Hepatocyte (in vitro differentiated cells): ENCODE data around the gene SYNDIG1. TPM values are rescaled to one million over a fixed set of nuclear protein-coding genes. Genes with fewer than 3 reads are reported as not detected.

Experiments
- DNase-seq: peaks from one replicate; pipeline ENCODE4 v3.0.0-alpha.2; 2016; ENCODE audit warnings: low spot score
- H2AFZ ChIP-seq: fragments of 200-600 bp; sonication (generic); 2 replicates; pipeline ENCODE4 v1.6.0; 2016; ENCODE audit warnings: antibody characterized with exemption, mild to moderate bottlenecking
- H3K27ac ChIP-seq: fragments of 200-600 bp; sonication (generic); 2 replicates; pipeline ENCODE4 v1.5.1; 2016; ENCODE audit warnings: mild to moderate bottlenecking
- H3K27me3 ChIP-seq: fragments of 200-600 bp; sonication (generic); 2 replicates; pipeline ENCODE4 v1.6.1; 2016
- H3K36me3 ChIP-seq: fragments of 200-600 bp; sonication (generic); replicated peaks from 2 replicates; pipeline ENCODE4 v1.5.1; 2016; ENCODE audit warnings: low read depth; ENCODE audit not compliant: insufficient read depth
- H3K4me1 ChIP-seq: fragments of 200-600 bp; sonication (generic); 2 replicates; pipeline ENCODE4 v1.5.1; 2016; ENCODE audit warnings: mild to moderate bottlenecking, moderate library complexity; ENCODE audit not compliant: insufficient read depth
- H3K4me2 ChIP-seq: fragments of 200-600 bp; sonication (generic); 2 replicates; pipeline ENCODE4 v1.6.0; 2016
- H3K4me3 ChIP-seq: fragments of 200-600 bp; sonication (generic); 2 replicates; pipeline ENCODE4 v1.5.1; 2016; ENCODE audit warnings: mild to moderate bottlenecking
- H3K79me2 ChIP-seq: fragments of 200-600 bp; sonication (generic); 2 replicates; pipeline ENCODE4 v1.6.0; 2017; ENCODE audit warnings: mild to moderate bottlenecking
- H3K9me2 ChIP-seq: fragments of 200-600 bp; sonication (generic); replicated peaks from 2 replicates; pipeline ENCODE4 v1.6.0; 2017; ENCODE audit warnings: mild to moderate bottlenecking; ENCODE audit not compliant: insufficient read depth
- H3K9me3 ChIP-seq: fragments of 200-600 bp; sonication (generic); 2 replicates; pipeline ENCODE4 v1.5.1; 2016; ENCODE audit warnings: low read depth, mild to moderate bottlenecking
- H4K20me1 ChIP-seq: fragments of 200-600 bp; sonication (generic); 2 replicates; pipeline ENCODE4 v1.6.0; 2016; ENCODE audit warnings: mild to moderate bottlenecking; ENCODE audit not compliant: insufficient read depth, poor library complexity, severe bottlenecking
- EZH2 ChIP-seq: fragments of 200-600 bp; sonication (generic); IDR thresholded peaks from 2 replicates; pipeline ENCODE4 v1.6.1; 2016; ENCODE audit warnings: antibody characterized with exemption, mild to moderate bottlenecking, borderline replicate concordance
- EZH2phosphoT487 ChIP-seq: fragments of 200-600 bp; sonication (generic); IDR thresholded peaks from one replicate; pipeline ENCODE4 v1.6.1; 2018; ENCODE audit warnings: antibody characterized with exemption, mild to moderate bottlenecking, low read depth, moderate library complexity; ENCODE audit not compliant: unreplicated experiment, severe bottlenecking
- WGBS: methylation state at CpG from one replicate; pipeline ENCODE4 v1.1.6; 2016; ENCODE audit warnings: low lambda C conversion rate; ENCODE audit errors: missing lambda C conversion rate; 5-methylcytosine and 5-hydroxymethylcytosine counted together
- polyA plus RNA-seq: library from polyadenylated mRNA; unstranded; fragments of >200 nt; fragmentation: Nextera tagmentation; extraction: Ambion mirVana; gene quantifications from 2 replicates; pipeline ENCODE4 v1.2.1, GENCODE V29; 2016
- total RNA-seq: library from RNA; depleted of rRNA; stranded (reverse); fragments of >200 nt; gene quantifications from 2 replicates; pipeline ENCODE4 v1.2.3, GENCODE V29; 2014
- TF ChIP-seq, protein P1 (sequence below): fragments of 200-600 bp; sonication (generic); IDR thresholded peaks from 2 replicates; pipeline ENCODE4 v1.5.1; 2016; ENCODE audit warnings: antibody characterized with exemption, mild to moderate bottlenecking; ENCODE audit not compliant: poor library complexity

SYNDIG1 gene
- total and polyA plus RNA-seq, 2 experiments from 2014 or later, result 1.5 to 2.3 TPM

DNA sequence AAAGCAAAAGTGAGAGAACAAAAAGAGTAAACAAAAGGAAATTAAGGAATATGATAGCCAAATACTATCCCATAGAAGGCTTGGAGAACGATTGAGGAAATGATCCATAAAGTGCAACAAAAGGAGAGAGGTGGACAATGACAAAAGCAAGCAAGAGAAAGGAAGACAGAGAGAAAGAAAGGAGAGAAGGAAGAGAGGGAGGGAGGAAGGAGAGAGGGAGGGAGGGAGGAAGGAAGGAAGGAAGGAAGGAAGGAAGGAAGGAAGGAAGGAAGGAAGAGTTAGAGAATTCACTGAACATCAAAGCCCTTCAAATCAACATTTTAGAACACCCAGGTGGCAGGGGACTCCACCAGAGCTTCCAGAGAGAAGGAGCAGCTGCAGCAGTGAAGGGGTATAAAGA, 185.0 kb downstream of the SYNDIG1 start:
- H3K79me2 ChIP-seq, result no peaks in the 10 kb centered on the region
- no peak overlapping the region for H3K4me2 ChIP-seq
- H4K20me1 ChIP-seq, result no peaks in the 10 kb centered on the region
- H3K4me3 ChIP-seq, result no peak overlapping the region
- WGBS, result 74% methylated on average over 1 of the region's 1 CpG
- no peak for TF ChIP-seq EZH2phosphoT487
- TF ChIP-seq, protein P1, sequence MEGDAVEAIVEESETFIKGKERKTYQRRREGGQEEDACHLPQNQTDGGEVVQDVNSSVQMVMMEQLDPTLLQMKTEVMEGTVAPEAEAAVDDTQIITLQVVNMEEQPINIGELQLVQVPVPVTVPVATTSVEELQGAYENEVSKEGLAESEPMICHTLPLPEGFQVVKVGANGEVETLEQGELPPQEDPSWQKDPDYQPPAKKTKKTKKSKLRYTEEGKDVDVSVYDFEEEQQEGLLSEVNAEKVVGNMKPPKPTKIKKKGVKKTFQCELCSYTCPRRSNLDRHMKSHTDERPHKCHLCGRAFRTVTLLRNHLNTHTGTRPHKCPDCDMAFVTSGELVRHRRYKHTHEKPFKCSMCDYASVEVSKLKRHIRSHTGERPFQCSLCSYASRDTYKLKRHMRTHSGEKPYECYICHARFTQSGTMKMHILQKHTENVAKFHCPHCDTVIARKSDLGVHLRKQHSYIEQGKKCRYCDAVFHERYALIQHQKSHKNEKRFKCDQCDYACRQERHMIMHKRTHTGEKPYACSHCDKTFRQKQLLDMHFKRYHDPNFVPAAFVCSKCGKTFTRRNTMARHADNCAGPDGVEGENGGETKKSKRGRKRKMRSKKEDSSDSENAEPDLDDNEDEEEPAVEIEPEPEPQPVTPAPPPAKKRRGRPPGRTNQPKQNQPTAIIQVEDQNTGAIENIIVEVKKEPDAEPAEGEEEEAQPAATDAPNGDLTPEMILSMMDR, result no peak
- no peak for TF ChIP-seq EZH2
- H3K4me1 ChIP-seq, result peaks cover 22% of the 10 kb centered on the region
- DNase-seq, result no peak
- H3K27me3 ChIP-seq, result no peaks in the 10 kb centered on the region
- no peak overlapping the region for H2AFZ ChIP-seq
- no peaks in the 10 kb centered on the region for H3K36me3 ChIP-seq
- no peak overlapping the region for H3K27ac ChIP-seq
- H3K9me2 ChIP-seq, result no peaks in the 10 kb centered on the region
- H3K9me3 ChIP-seq, result no peaks in the 10 kb centered on the region

DNA sequence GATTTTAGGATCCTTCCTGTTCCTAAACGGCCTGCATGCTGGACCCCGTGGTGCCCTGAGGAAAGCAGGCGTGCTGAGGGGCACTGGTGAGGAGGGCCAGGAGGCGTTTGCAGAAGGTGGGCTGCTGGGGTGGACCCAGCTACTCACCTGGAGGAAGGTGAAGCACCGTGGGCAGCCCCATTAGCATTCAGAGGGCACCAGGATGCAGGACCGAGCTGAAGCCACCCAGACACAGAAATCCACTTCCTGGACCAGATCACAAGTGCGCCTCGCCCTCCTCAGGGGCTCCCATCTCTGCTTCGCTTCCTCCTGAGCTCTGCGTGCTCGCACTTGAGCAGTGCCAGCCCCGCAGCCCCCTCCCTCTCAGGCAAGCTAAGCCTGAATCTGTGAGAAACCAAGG, 187.0 kb downstream of the SYNDIG1 start:
- WGBS, result 87% methylated on average over 12 of the region's 12 CpGs
- TF ChIP-seq EZH2phosphoT487, result no peak
- TF ChIP-seq EZH2, result no peak
- TF ChIP-seq, protein P1, result no peak
- Histone ChIP-seq H3K4me2 (no peak overlapping the region), H3K4me1 (peaks cover 8% of the 10 kb centered on the region), H3K9me3 (no peaks in the 10 kb centered on the region), H3K27ac (no peak overlapping the region), H4K20me1 (no peaks in the 10 kb centered on the region), H3K27me3 (no peaks in the 10 kb centered on the region), H3K36me3 (no peaks in the 10 kb centered on the region), H3K4me3 (no peak overlapping the region), H3K79me2 (no peaks in the 10 kb centered on the region), H3K9me2 (no peaks in the 10 kb centered on the region), H2AFZ (no peak overlapping the region)
- DNase-seq, result no peak

DNA sequence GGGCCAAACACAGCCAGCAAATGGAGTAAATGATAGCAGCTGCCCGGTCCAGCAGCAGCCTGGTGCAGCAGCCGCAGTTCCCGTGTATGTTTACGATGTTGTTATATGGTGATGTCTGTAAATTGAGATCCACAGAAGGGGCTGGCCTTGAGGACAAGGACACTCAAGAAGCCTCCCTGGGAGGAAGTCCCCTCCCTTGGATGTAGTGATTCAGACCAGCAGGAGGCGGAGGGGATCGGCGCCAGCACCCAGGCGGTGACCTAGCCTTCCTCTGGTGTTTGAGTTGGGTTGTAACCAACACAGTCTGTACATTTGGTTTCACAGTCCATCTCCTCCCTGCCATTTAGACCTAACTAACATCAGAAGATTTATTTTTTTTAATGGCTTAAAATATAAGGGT, 187.8 kb downstream of the SYNDIG1 start:
- Histone ChIP-seq H4K20me1 (no peaks in the 10 kb centered on the region), H3K36me3 (no peaks in the 10 kb centered on the region), H3K27me3 (no peaks in the 10 kb centered on the region), H3K79me2 (no peaks in the 10 kb centered on the region), H3K4me3 (no peak overlapping the region), H3K9me3 (no peaks in the 10 kb centered on the region), H2AFZ (no peak overlapping the region), H3K4me2 (no peak overlapping the region), H3K27ac (no peak overlapping the region), H3K4me1 (peaks cover 8% of the 10 kb centered on the region), H3K9me2 (no peaks in the 10 kb centered on the region)
- WGBS, result 67% methylated on average over 8 of the region's 8 CpGs
- DNase-seq, result peak; percentile 16
- TF ChIP-seq EZH2 (no peak), EZH2phosphoT487 (no peak)
- TF ChIP-seq, protein P1, result no peak
